CD14-positive monocyte (primary cell): Measurements from ENCODE around the gene POMT1. TPM values are rescaled to one million over a fixed set of nuclear protein-coding genes. Genes with fewer than 3 reads are reported as not detected.

ENCODE experiments used
- DNase-seq, 3 donors: peaks; one replicate each; pipeline ENCODE4 v3.0.0-alpha.2; 2011 to 2022
- H2AFZ ChIP-seq: 2 replicates; pipeline ENCODE4 v1.6.0; 2012; ENCODE audit warnings: mild to moderate bottlenecking, low read depth, low read length, inconsistent platforms; ENCODE audit not compliant: insufficient read depth, poor library complexity, severe bottlenecking
- H3K27ac ChIP-seq, 2 donors: 1 replicate in 1 of 2; 2 replicates in 1 of 2; pipeline ENCODE4 v1.5.1; 2012 to 2013; ENCODE audit warnings: low read length in 2 of 2, control low read depth in 1 of 2, inconsistent platforms in 1 of 2, low read depth in 1 of 2, mild to moderate bottlenecking in 1 of 2
- H3K27me3 ChIP-seq, 2 donors: one replicate each; pipeline versions ENCODE4 v1.6.0 to v1.6.1; 2011 to 2013; ENCODE audit warnings: low read length in 2 of 2; ENCODE audit not compliant: control insufficient read depth in 2 of 2, insufficient read depth in 2 of 2
- H3K36me3 ChIP-seq, 2 donors: replicated peaks in 1 of 2; 1 replicate in 1 of 2; 2 replicates in 1 of 2; pipeline versions ENCODE4 v1.5.1 to v1.6.1; 2012 to 2013; ENCODE audit warnings: low read length in 2 of 2, control low read depth in 1 of 2, inconsistent platforms in 1 of 2, mild to moderate bottlenecking in 1 of 2; ENCODE audit not compliant: insufficient read depth in 2 of 2, control insufficient read depth in 1 of 2
- H3K4me1 ChIP-seq, 2 donors: 1 replicate in 1 of 2; 2 replicates in 1 of 2; pipeline versions ENCODE4 v1.5.1 to v1.6.1; 2012 to 2013; ENCODE audit warnings: low read length in 2 of 2, control low read depth in 1 of 2, inconsistent platforms in 1 of 2, mild to moderate bottlenecking in 1 of 2, moderate library complexity in 1 of 2; ENCODE audit not compliant: insufficient read depth in 2 of 2, control insufficient read depth in 1 of 2
- H3K4me2 ChIP-seq: replicated peaks from 2 replicates; pipeline ENCODE3; 2012; ENCODE audit warnings: low read length, moderate library complexity, mild to moderate bottlenecking; ENCODE audit not compliant: poor library complexity, severe bottlenecking; ENCODE audit errors: extremely low read depth
- H3K4me3 ChIP-seq, 3 experiments: fragments of 200-600 bp in 1 of 3; sonication (generic) in 1 of 3; replicated peaks in 1 of 3; 1 replicate in 2 of 3; 2 replicates in 1 of 3; pipeline ENCODE4 v1.5.1; 2011 to 2013; ENCODE audit warnings: low read length in 3 of 3, mild to moderate bottlenecking in 3 of 3, control low read depth in 2 of 3, low read depth in 2 of 3, inconsistent platforms in 1 of 3, moderate library complexity in 1 of 3
- H3K79me2 ChIP-seq: 2 replicates; pipeline ENCODE4 v1.6.0; 2012; ENCODE audit warnings: mild to moderate bottlenecking, control low read depth, inconsistent platforms, low read length, moderate library complexity; ENCODE audit not compliant: insufficient read depth
- H3K9ac ChIP-seq: 2 replicates; pipeline ENCODE4 v1.6.0; 2017; ENCODE audit warnings: low read length, mild to moderate bottlenecking; ENCODE audit not compliant: insufficient read depth, poor library complexity, severe bottlenecking
- H3K9me3 ChIP-seq, 2 donors: replicated peaks in 1 of 2; 1 replicate in 1 of 2; 2 replicates in 1 of 2; pipeline versions ENCODE4 v1.5.1 to v1.6.1; 2012 to 2013; ENCODE audit warnings: low read length in 2 of 2, control low read depth in 1 of 2; ENCODE audit not compliant: control insufficient read depth in 1 of 2, insufficient read depth in 1 of 2
- H4K20me1 ChIP-seq: 2 replicates; pipeline ENCODE4 v1.6.0; 2012; ENCODE audit warnings: mild to moderate bottlenecking, low read length, control low read depth, moderate library complexity; ENCODE audit not compliant: insufficient read depth
- H3K27ac Mint-ChIP-seq, 7 donors: one replicate each; pipeline ENCODE4 v1.8.0; 2020; ENCODE audit warnings: mild to moderate bottlenecking in 7 of 7, mixed read lengths in 7 of 7, moderate library complexity in 6 of 7, inconsistent platforms in 2 of 7
- H3K27me3 Mint-ChIP-seq, 3 donors: one replicate each; pipeline ENCODE4 v1.8.0; 2021 to 2022; ENCODE audit warnings: low read depth in 3 of 3, mild to moderate bottlenecking in 3 of 3, mixed read lengths in 3 of 3, moderate library complexity in 3 of 3, inconsistent platforms in 1 of 3
- H3K36me3 Mint-ChIP-seq, 2 donors: one replicate each; pipeline ENCODE4 v1.8.0; 2020; ENCODE audit warnings: mixed read lengths in 2 of 2, inconsistent platforms in 1 of 2, mild to moderate bottlenecking in 1 of 2
- H3K4me1 Mint-ChIP-seq: one replicate; pipeline ENCODE4 v1.8.0; 2020; ENCODE audit warnings: mild to moderate bottlenecking, mixed read lengths
- H3K4me3 Mint-ChIP-seq, 2 donors: one replicate each; pipeline ENCODE4 v1.8.0; 2020; ENCODE audit warnings: mild to moderate bottlenecking in 2 of 2, mixed read lengths in 2 of 2, moderate library complexity in 1 of 2
- H3K9me3 Mint-ChIP-seq, 7 donors: one replicate each; pipeline ENCODE4 v1.8.0; 2020 to 2022; ENCODE audit warnings: mixed read lengths in 7 of 7, mild to moderate bottlenecking in 6 of 7, moderate library complexity in 6 of 7, inconsistent platforms in 2 of 7
- WGBS: methylation state at CpG from one replicate; pipeline ENCODE4 v1.1.5; 2013; ENCODE audit warnings: missing lambda C conversion rate; ENCODE audit not compliant: insufficient coverage; 5-methylcytosine and 5-hydroxymethylcytosine counted together
- intact Hi-C, 2 donors: fragments of 100-400 bp; cut with micrococcal nuclease; formaldehyde crosslinking; loops; one replicate each; pipeline versions ENCODE4 v1.15.0 to v1.15.1; 2023
- polyA plus RNA-seq, 3 donors: library from polyadenylated mRNA; depleted of rRNA in 1 of 3; unstranded in 2 of 3; stranded (reverse) in 1 of 3; fragments of 300-500 nt in 2 of 3; fragments of >200 nt in 1 of 3; fragmentation: Illumina TruSeq in 2 of 3; gene quantifications; 1 replicate in 2 of 3; 2 replicates in 1 of 3; pipeline ENCODE4 v1.2.3, GENCODE V29; 2012 to 2021
- TF ChIP-seq, protein P1 (sequence below): fragments of 200-600 bp; IDR thresholded peaks from one replicate; pipeline ENCODE4 v1.8.0; 2022; ENCODE audit warnings: antibody characterized with exemption, mild to moderate bottlenecking

POMT1 gene
- polyA plus RNA-seq, 3 donors = 5.9 to 22.3 (median 7.5) TPM

DNA sequence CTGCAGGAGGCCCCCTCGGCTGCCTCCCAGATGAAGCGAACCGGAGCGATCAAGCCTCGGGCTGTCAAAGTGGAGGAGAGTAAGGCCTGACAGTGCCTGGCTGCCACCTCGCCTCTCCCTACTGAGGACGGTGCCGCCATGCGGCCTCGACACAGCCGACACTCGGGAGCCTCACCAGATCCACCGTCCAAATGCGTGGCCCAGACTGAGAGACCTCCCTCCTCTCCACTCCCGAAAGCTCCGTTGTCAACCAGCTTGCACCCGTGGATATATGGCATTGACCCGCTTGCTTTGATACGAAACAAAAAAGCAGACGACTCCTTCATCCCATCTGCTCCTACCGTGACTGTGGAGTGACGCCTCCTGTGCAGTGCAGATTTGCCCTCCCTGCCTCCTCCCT, 6.9 kb upstream of the POMT1 start:
- Histone ChIP-seq H3K79me2 (no peaks in the 10 kb centered on the region), H3K4me3 (no peak overlapping the region), H3K27ac (no peak overlapping the region), H3K9ac (no peak overlapping the region), H3K4me1 (no peaks in the 10 kb centered on the region), H3K27me3 (no peaks in the 10 kb centered on the region), H4K20me1 (peaks cover 60% of the 10 kb centered on the region), H2AFZ (no peak overlapping the region), H3K4me2 (no peak overlapping the region), H3K36me3 (peaks cover 76 to 90% of the 10 kb centered on the region in 2 donors), H3K9me3 (no peaks in the 10 kb centered on the region)
- Mint-ChIP-seq H3K4me3 (no peak overlapping the region), H3K4me1 (no peaks in the 10 kb centered on the region), H3K27ac (peak overlapping the region in 1 of 7 donors; percentile 27), H3K36me3 (peaks cover 70 to 84% of the 10 kb centered on the region in 2 donors), H3K27me3 (peaks cover 0 to 2% (median 1%) of the 10 kb centered on the region in 3 donors), H3K9me3 (peaks cover 0 to 2% (median 0%) of the 10 kb centered on the region in 7 donors)
- intact Hi-C loops = no loop called here
- TF ChIP-seq, protein P1, sequence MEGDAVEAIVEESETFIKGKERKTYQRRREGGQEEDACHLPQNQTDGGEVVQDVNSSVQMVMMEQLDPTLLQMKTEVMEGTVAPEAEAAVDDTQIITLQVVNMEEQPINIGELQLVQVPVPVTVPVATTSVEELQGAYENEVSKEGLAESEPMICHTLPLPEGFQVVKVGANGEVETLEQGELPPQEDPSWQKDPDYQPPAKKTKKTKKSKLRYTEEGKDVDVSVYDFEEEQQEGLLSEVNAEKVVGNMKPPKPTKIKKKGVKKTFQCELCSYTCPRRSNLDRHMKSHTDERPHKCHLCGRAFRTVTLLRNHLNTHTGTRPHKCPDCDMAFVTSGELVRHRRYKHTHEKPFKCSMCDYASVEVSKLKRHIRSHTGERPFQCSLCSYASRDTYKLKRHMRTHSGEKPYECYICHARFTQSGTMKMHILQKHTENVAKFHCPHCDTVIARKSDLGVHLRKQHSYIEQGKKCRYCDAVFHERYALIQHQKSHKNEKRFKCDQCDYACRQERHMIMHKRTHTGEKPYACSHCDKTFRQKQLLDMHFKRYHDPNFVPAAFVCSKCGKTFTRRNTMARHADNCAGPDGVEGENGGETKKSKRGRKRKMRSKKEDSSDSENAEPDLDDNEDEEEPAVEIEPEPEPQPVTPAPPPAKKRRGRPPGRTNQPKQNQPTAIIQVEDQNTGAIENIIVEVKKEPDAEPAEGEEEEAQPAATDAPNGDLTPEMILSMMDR = no peak
- WGBS = 96% methylated on average over 22 of the region's 22 CpGs
- DNase-seq = no peak

- H3K36me3 ChIP-seq = peaks cover 64 to 78% of the 10 kb centered on the region in 2 donors
- DNase-seq = no peak
- TF ChIP-seq, protein P1 = no peak
- H3K27me3 ChIP-seq = no peaks in the 10 kb centered on the region
- H3K79me2 ChIP-seq = no peaks in the 10 kb centered on the region
- H4K20me1 ChIP-seq = peaks cover 61% of the 10 kb centered on the region
- peaks cover 1 to 6% (median 2%) of the 10 kb centered on the region in 3 donors for H3K27me3 Mint-ChIP-seq
- H3K36me3 Mint-ChIP-seq = peaks cover 59 to 73% of the 10 kb centered on the region in 2 donors
- peak overlapping the region in 1 of 7 donors; percentile 43 for H3K27ac Mint-ChIP-seq
- 92% methylated on average over 7 of the region's 10 CpGs for WGBS
- H3K4me1 ChIP-seq = peaks cover 2% of the 10 kb centered on the region in 2 donors
- no peak overlapping the region for H2AFZ ChIP-seq
- no peaks in the 10 kb centered on the region for H3K9me3 ChIP-seq
- H3K9me3 Mint-ChIP-seq = peaks cover 0 to 2% (median 0%) of the 10 kb centered on the region in 7 donors
- intact Hi-C loops = no loop called here
- no peak overlapping the region for H3K4me3 ChIP-seq
- no peak overlapping the region for H3K4me2 ChIP-seq
- peaks cover 5% of the 10 kb centered on the region for H3K4me1 Mint-ChIP-seq
- no peak overlapping the region for H3K9ac ChIP-seq
- H3K4me3 Mint-ChIP-seq = no peak overlapping the region
- no peak overlapping the region for H3K27ac ChIP-seq
Measured at GRCh38 chr9:131496844-131497405, 5.8 kb upstream of the POMT1 start.
